SK-N-MC (cell line): ENCODE measurements around the gene PEX10.

Source experiments
- DNase-seq: peaks from one replicate; pipeline ENCODE4 v3.0.0-alpha.2; 2011; ENCODE audit warnings: low read depth, low spot score
- H3K27ac ChIP-seq: fragments of 200-600 bp; sonication (generic); 2 replicates; pipeline ENCODE4 v1.5.1; 2016; ENCODE audit warnings: mixed run types
- H3K36me3 ChIP-seq: fragments of 200-600 bp; sonication (generic); 2 replicates; pipeline ENCODE4 v1.6.1; 2017; ENCODE audit warnings: antibody characterized with exemption, low read length, mixed read lengths; ENCODE audit not compliant: insufficient read depth
- H3K4me3 ChIP-seq: fragments of 200-600 bp; sonication (generic); 2 replicates; pipeline ENCODE4 v1.5.1; 2016
- H3K9ac ChIP-seq: fragments of 200-600 bp; sonication (generic); 2 replicates; pipeline ENCODE4 v1.8.0; 2017; ENCODE audit warnings: mixed run types, mixed read lengths; ENCODE audit not compliant: insufficient read length
- H3K9me3 ChIP-seq: fragments of 200-600 bp; sonication (generic); 2 replicates; pipeline ENCODE4 v1.6.1; 2017; ENCODE audit warnings: low read depth, mild to moderate bottlenecking, antibody characterized with exemption, low read length, moderate library complexity, mixed read lengths
- EZH2 ChIP-seq: fragments of 200-600 bp; sonication (generic); IDR thresholded peaks from one replicate; pipeline ENCODE4 v1.6.1; 2017; ENCODE audit warnings: antibody characterized with exemption
- FOXP2 ChIP-seq: optimal IDR thresholded peaks from 2 replicates; pipeline ENCODE3; 2011; ENCODE audit warnings: mild to moderate bottlenecking, moderate library complexity; ENCODE audit not compliant: insufficient read depth; ENCODE audit errors: extremely low read length, control extremely low read depth
- POLR2AphosphoS5 ChIP-seq: IDR thresholded peaks from 2 replicates; pipeline ENCODE4 v1.6.1; 2012; ENCODE audit warnings: mild to moderate bottlenecking, low read depth, low read length, borderline replicate concordance

PEX10 gene

GRCh38 chr1:2355373-2356261 is 56.7 kb downstream of the PEX10 start:
- Histone ChIP-seq H3K9me3 (no peaks in the 10 kb centered on the region), H3K9ac (no peak overlapping the region), H3K4me3 (no peak overlapping the region), H3K27ac (no peak overlapping the region), H3K36me3 (no peaks in the 10 kb centered on the region)
- no peak for TF ChIP-seq EZH2
- TF ChIP-seq POLR2AphosphoS5, result no peak
- no peak for TF ChIP-seq FOXP2
- no peak for DNase-seq

GRCh38 chr1:2354511-2355372 is 57.6 kb downstream of the PEX10 start:
- TF ChIP-seq FOXP2 (no peak), EZH2 (no peak), POLR2AphosphoS5 (no peak)
- no peak for DNase-seq
- no peak overlapping the region for H3K9ac ChIP-seq
- no peak overlapping the region for H3K27ac ChIP-seq
- no peaks in the 10 kb centered on the region for H3K9me3 ChIP-seq
- H3K4me3 ChIP-seq, result no peak overlapping the region
- no peaks in the 10 kb centered on the region for H3K36me3 ChIP-seq
